ENCODE results near the gene CAMSAP2. TPM values are rescaled to one million over a fixed set of nuclear protein-coding genes. Genes with fewer than 3 reads are reported as not detected.

The CAMSAP2 gene
- total and polyA plus RNA-seq, 2 experiments from 2014 or later = 9.3 to 32.9 TPM

DNA sequence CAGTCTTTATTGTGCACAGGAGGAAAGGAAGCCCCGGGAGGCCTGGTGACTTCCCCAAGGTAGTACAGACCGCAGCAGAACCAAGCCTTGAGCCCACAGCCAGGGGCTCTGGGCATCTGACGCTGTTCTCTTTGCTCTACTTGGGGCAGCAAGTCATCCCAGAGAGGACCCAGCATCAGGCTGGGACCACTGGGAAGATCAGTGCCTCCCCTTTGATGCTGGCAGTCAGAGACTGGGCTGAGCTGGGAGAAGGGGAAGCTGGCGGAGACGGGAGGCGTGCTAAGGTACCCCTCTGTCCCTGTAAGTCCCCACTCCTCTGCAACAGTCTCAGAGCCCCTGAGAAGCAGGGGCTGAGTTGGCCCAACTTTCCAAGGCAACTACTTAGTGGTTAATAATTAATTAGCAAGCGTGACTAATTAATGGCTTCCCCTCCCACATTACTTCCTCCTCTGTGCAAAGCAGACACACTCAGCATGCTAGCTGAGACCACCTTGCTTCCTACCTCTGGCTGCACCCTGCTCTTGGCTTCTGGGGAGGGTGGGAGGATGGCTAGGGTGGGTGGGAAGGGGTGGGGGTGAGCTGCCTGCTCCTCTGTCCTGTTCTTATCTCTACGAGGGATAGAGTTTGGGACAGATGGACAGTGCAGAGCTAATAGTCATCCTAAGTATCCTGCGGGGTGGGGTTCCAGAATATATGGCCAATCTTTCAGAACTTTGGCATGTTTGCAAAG lies 157.3 kb downstream of the CAMSAP2 start:
- H3K27ac ChIP-seq = peak overlapping the region; percentile 100
- H3K4me3 ChIP-seq = peak overlapping the region; percentile 44
- WGBS (ENCODE audit: low lambda C conversion rate, missing lambda C conversion rate) = 58% methylated on average over 8 of the region's 9 CpGs
- H3K9me3 ChIP-seq (ENCODE audit: low read depth) = no peaks in the 10 kb centered on the region
- H2AFZ ChIP-seq = no peak overlapping the region
- H3K36me3 ChIP-seq (replicated peaks; ENCODE audit: insufficient read depth, low read depth) = no peaks in the 10 kb centered on the region
- peaks cover 10% of the 10 kb centered on the region for H4K20me1 ChIP-seq (ENCODE audit: insufficient read depth, poor library complexity, severe bottlenecking)
- no peaks in the 10 kb centered on the region for H3K27me3 ChIP-seq
- peaks cover 41% of the 10 kb centered on the region for H3K4me1 ChIP-seq (ENCODE audit: insufficient read depth)
- peak overlapping the region; percentile 89 for H3K4me2 ChIP-seq
- no peaks in the 10 kb centered on the region for H3K9me2 ChIP-seq (replicated peaks; ENCODE audit: insufficient read depth)
- peaks cover 59% of the 10 kb centered on the region for H3K79me2 ChIP-seq
- TF ChIP-seq EZH2phosphoT487 (IDR thresholded peaks at IDR 0.05; ENCODE audit: low read depth, severe bottlenecking, unreplicated experiment) (no peak), EZH2 (IDR thresholded peaks at IDR 0.05; ENCODE audit: borderline replicate concordance) (no peak)
- TF ChIP-seq, protein P1, sequence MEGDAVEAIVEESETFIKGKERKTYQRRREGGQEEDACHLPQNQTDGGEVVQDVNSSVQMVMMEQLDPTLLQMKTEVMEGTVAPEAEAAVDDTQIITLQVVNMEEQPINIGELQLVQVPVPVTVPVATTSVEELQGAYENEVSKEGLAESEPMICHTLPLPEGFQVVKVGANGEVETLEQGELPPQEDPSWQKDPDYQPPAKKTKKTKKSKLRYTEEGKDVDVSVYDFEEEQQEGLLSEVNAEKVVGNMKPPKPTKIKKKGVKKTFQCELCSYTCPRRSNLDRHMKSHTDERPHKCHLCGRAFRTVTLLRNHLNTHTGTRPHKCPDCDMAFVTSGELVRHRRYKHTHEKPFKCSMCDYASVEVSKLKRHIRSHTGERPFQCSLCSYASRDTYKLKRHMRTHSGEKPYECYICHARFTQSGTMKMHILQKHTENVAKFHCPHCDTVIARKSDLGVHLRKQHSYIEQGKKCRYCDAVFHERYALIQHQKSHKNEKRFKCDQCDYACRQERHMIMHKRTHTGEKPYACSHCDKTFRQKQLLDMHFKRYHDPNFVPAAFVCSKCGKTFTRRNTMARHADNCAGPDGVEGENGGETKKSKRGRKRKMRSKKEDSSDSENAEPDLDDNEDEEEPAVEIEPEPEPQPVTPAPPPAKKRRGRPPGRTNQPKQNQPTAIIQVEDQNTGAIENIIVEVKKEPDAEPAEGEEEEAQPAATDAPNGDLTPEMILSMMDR (IDR thresholded peaks at IDR 0.05; ENCODE audit: poor library complexity) = no peak
- DNase-seq (ENCODE audit: low spot score) = peak; percentile 62

DNA sequence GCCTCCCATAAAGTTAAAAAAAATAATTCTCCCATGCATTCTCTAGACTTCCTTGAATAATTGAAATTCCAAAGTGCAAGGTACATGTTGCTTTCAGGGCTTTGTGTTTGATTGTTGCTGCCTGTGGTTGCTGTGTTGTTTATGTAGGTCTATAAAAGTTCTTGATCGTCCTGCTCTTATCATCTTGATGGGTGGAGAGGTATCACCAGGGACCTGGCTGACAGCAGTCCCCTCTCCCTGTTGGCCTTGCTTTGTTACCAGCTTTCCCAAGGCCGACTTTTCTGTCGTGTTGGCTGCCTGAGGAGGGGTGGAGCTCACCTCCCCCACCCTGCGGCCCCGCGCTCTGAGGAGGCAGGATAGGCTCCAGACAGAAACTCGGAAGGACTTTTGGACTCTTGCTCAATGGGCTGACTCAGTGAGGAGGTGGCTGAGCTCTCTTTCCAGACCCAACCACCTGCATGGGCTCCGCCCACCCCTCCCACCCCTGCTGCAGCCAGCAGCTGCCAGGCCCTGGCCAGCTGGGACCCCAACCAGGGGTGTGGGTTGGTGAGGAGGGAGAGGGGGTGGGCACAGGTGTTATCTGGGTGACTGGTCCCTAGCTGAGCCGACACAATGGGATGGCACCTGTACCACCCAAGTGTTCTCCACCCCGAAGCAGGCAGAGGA lies 158.0 kb downstream of the CAMSAP2 start:
- H3K9me2 ChIP-seq (replicated peaks; ENCODE audit: insufficient read depth) = no peaks in the 10 kb centered on the region
- peak overlapping the region; percentile 100 for H3K27ac ChIP-seq
- H3K27me3 ChIP-seq = no peaks in the 10 kb centered on the region
- peaks cover 41% of the 10 kb centered on the region for H3K4me1 ChIP-seq (ENCODE audit: insufficient read depth)
- H3K4me3 ChIP-seq = no peak overlapping the region
- TF ChIP-seq EZH2phosphoT487 (IDR thresholded peaks at IDR 0.05; ENCODE audit: low read depth, severe bottlenecking, unreplicated experiment) (no peak), EZH2 (IDR thresholded peaks at IDR 0.05; ENCODE audit: borderline replicate concordance) (no peak)
- TF ChIP-seq, protein P1 (IDR thresholded peaks at IDR 0.05; ENCODE audit: poor library complexity) = no peak
- no peaks in the 10 kb centered on the region for H3K36me3 ChIP-seq (replicated peaks; ENCODE audit: insufficient read depth, low read depth)
- WGBS (ENCODE audit: low lambda C conversion rate, missing lambda C conversion rate) = 32% methylated on average over 9 of the region's 10 CpGs
- H4K20me1 ChIP-seq (ENCODE audit: insufficient read depth, poor library complexity, severe bottlenecking) = peaks cover 10% of the 10 kb centered on the region
- H3K79me2 ChIP-seq = peaks cover 59% of the 10 kb centered on the region
- DNase-seq (ENCODE audit: low spot score) = peak; percentile 92
- no peaks in the 10 kb centered on the region for H3K9me3 ChIP-seq (ENCODE audit: low read depth)
- H3K4me2 ChIP-seq = peak overlapping the region; percentile 89
- no peak overlapping the region for H2AFZ ChIP-seq

DNA sequence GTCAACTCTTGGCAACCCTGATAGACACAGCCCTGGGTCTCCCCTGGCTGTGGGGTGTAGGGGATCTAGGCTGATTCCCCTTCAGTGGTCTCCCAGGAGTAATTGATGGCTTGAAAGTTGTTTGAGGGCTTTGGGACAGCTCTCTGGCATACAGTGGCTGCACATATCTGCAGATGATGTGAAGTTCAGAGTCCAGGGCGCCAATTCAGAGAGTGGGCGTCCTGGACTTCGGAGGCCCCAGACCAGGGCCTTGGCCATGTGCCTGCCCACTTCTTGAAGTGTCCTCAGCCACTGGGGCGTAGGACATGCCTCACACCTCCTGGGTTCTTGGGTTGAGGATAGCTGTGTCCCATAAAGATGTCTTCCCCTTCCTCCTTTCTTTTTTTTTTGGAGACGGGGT lies 158.6 kb downstream of the CAMSAP2 start:
- Histone ChIP-seq H3K9me3 (ENCODE audit: low read depth) (no peaks in the 10 kb centered on the region), H3K36me3 (replicated peaks; ENCODE audit: insufficient read depth, low read depth) (no peaks in the 10 kb centered on the region), H3K27me3 (no peaks in the 10 kb centered on the region), H3K4me3 (no peak overlapping the region), H3K4me2 (peak overlapping the region; percentile 89), H3K9me2 (replicated peaks; ENCODE audit: insufficient read depth) (no peaks in the 10 kb centered on the region), H4K20me1 (ENCODE audit: insufficient read depth, poor library complexity, severe bottlenecking) (peaks cover 10% of the 10 kb centered on the region), H3K27ac (peak overlapping the region; percentile 100), H3K4me1 (ENCODE audit: insufficient read depth) (peaks cover 41% of the 10 kb centered on the region), H2AFZ (no peak overlapping the region), H3K79me2 (peaks cover 56% of the 10 kb centered on the region)
- peak; percentile 60 for DNase-seq (ENCODE audit: low spot score)
- WGBS (ENCODE audit: low lambda C conversion rate, missing lambda C conversion rate) = 79% methylated on average over 4 of the region's 5 CpGs
- TF ChIP-seq, protein P1 (IDR thresholded peaks at IDR 0.05; ENCODE audit: poor library complexity) = no peak
- TF ChIP-seq EZH2phosphoT487 (IDR thresholded peaks at IDR 0.05; ENCODE audit: low read depth, severe bottlenecking, unreplicated experiment) (no peak), EZH2 (IDR thresholded peaks at IDR 0.05; ENCODE audit: borderline replicate concordance) (no peak)
